NCI-H345 (cell line): ENCODE data around the gene LRRFIP2.
"Not testable (repeated sequence)": the region's sequence is repeated elsewhere in the genome, so short reads cannot be mapped to it uniquely, and the experiment has no call there.

Experiments used
- DNase-seq: peaks from one replicate; lab custom pipeline; 2025; lab: John Stamatoyannopoulos, UW

Gene LRRFIP2

GRCh38 chr3:37058117-37058516 lies 116.3 kb downstream of the LRRFIP2 start:
- no peak for DNase-seq

- DNase-seq = no peak
Measured at GRCh38 chr3:37056826-37057225, 117.6 kb downstream of the LRRFIP2 start.

- DNase-seq = not testable (repeated sequence)
Measured at GRCh38 chr3:37055077-37055476, 119.3 kb downstream of the LRRFIP2 start.

- no peak for DNase-seq
Measured at GRCh38 chr3:37054370-37054769, 120.0 kb downstream of the LRRFIP2 start.

DNA sequence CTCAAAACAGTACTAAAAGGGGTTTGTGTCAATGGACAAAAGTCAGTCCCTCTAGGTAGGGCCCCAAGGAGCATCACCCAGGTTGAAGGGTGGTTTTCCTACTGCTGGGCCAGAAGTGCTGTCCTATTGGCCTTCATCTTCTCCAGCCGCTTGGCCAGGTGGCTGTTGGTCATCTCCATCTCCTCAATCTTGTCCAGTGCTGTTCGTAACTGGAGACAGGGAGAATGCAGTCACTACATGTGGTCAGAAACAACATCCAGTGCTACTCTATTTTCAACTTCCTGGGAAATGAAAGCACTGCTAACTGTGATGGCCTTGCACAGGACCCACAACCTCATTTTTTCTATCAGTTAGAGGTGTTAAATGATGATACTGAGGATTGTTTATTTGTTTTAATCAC lies 120.6 kb downstream of the LRRFIP2 start:
- no peak for DNase-seq

GRCh38 chr3:37053337-37053736 lies 121.0 kb downstream of the LRRFIP2 start:
- no peak for DNase-seq

DNA sequence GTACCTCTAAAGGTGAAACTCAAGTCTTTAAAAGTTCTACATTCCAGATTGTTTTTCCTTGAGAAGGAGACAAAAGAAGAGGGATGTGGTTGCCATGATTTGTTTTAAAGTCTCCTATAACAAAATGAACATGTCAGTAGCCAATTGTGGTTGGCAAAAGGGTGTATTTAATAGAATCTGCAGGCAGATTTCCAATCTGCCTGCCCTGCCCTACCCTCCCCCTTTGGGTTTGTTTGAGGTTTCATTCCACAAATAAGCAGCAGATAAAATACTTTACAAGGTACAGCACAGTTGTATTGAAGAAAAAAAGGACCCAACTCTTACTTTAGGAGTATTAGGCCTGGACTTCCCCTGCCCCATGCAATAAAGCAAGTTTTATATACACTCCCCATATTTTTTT lies 121.5 kb downstream of the LRRFIP2 start:
- DNase-seq = no peak

DNA sequence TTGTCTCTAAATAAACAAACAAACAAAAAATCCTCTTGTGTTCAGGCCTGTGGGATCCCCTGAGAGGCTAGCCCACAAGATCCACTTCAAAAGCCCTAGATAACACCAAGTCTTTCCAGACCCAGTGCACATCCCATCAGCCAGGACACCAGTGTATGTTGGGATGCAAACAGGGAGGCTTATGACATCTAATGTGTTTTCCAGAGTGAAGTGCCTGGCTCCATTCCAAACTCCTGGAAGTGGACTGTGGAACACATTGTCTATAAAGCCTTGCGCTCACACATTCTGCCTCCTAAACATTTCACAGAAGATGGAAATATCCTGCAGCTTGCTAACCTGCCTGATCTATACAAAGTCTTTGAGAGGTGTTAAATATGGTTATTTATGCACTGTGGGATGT lies 124.1 kb downstream of the LRRFIP2 start:
- peak; percentile 73 for DNase-seq

GRCh38 chr3:37042712-37043111 lies 131.7 kb downstream of the LRRFIP2 start:
- not testable (repeated sequence) for DNase-seq

DNA sequence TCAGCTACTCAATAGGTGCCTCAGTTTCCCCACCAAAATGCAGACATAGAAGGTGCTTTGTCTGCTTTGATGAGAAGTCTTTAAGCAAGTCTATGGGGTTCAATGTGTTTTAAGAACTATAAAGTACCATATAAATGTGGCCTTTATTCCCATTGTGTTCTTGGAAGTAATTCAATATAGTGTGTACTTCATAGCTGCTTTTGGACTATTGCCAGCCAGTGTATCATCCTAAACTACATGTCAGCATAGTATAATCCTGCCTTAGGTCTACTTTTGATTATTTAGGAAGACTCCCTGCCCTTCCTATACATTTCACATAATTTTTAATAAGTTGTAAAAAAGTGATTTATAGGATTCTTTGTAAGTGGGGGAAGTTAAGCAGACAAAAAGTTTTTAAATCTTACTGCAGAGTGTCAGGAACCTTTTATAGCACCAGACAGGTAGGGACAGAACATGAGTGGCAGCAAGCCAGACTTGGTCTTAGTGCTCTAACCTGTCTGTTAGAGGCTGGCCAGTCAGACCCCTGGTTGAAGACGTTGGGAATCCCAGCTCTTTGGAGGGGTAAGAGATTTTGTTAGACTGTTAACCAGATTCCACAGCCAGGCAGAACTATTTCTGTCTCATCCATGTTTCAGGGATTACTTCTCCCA lies 132.7 kb downstream of the LRRFIP2 start:
- DNase-seq = peak; percentile 2

DNA sequence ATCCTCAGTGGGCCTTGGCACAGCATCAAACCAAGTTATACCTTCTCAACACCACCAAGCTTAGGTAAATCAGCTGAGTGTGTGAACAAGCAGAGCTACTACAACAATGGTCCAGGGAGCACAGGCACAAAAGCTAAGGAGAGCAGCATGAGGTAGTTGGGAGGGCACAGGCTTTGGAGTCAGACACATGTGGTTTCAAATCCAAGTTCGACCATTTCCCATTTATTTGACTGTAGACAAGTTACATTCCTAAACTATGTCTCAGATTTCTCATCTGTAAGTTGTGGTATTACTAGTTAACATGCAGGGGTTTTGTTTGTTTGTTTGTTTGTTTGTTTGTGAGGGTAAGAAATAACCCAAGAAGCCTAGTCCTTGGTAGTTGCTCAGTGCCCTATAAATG lies 134.2 kb downstream of the LRRFIP2 start:
- DNase-seq = no peak

DNA sequence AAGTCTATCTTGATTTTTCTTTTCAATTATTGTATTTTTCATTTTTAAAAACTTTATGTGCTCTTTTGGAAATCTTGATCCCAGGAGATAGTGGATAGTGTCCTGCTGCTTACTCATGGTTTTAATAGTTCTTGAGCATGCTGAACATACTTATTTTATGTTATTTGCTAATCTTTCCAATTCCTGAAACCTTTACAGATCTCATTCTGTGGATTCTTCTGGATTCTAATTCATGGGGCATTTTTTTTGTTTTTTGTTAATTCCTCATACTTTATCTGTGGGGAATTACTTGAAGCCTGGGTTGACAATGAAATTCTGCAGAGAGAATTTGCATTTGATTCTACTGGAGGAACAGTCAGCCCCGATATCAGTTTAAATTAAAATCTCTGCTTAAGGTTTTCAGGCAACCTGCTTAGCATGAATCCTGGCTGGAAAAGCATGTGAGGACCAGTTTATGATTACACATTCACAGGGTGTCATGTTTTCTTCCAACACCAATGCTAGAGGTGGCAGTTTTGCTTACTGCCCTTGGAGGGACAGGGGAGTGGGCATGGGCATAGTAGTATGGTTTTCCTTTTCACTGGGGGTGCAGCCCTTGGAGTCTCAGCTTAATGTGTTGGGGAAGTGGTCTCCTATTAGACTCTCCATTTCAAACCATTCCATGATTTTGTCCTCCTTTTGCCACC lies 135.1 kb downstream of the LRRFIP2 start:
- no peak for DNase-seq

- DNase-seq = no peak
Measured at GRCh38 chr3:37037352-37037751, 137.0 kb downstream of the LRRFIP2 start.

GRCh38 chr3:37032961-37033360 lies 141.4 kb downstream of the LRRFIP2 start:
- DNase-seq = no peak

- DNase-seq = no peak
Measured at GRCh38 chr3:37031096-37031682, 143.2 kb downstream of the LRRFIP2 start.

DNA sequence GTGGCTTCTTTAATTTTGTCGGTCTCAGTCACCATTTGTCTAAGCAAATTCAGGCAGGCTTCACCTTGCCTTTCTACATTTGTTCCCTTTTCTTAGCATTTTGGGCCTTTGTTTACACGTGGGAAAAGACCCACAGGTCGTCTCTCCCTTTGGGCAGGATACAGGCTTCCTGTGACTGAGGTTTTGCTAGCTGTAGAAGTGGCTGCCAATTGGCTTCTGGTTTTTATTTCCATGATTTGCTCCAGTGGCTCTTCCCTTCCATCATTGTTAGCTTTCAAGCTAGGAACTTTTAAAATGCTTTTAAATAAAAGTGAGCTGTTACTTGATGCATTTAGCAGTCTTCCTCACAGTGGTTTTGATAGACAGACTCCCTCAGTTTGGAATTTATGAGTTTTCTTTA lies 143.8 kb downstream of the LRRFIP2 start:
- DNase-seq = no peak

- no peak for DNase-seq
Measured at GRCh38 chr3:37029516-37030163, 144.7 kb downstream of the LRRFIP2 start.

DNA sequence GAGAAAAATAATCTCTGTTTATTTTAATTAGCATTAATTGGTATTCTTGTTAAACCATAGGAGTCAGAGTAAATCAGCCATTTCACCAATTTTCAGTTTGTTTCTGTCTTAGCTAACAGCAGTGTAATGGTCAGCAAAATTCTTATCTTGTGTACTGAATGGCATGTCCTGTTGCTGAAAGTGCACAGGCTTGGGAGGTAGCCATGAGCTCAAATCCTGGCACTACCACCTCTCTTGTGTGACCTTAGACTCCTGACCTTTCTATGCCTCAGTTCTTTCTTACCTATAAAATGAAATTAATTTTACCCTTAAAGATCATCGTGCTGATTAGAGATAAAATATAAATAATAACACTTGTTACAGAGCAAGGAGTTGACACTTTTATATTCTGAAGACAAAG lies 145.3 kb downstream of the LRRFIP2 start:
- no peak for DNase-seq

- no peak for DNase-seq
Measured at GRCh38 chr3:37028329-37028728, 146.1 kb downstream of the LRRFIP2 start.

DNA sequence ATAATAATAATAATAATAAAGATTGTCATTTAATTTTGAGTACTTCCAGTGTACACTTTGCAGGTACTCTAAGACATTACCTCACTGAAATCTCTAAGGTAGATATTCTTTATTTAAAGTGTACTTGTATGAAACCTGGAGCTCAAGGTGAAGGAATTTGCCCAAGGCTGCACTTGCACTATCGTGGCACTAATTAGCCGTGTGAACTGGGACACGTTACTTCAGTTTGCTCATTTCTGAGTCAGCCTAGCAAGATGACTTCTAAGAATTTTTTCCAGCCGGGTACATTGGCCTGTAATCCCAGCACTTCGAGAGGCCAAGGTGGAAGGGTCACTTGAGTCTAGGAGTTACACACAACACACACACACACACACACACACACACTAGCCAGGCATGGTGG lies 147.5 kb downstream of the LRRFIP2 start:
- DNase-seq = no peak

- DNase-seq = no peak
Measured at GRCh38 chr3:37025561-37026335, 148.6 kb downstream of the LRRFIP2 start.

- no peak for DNase-seq
Measured at GRCh38 chr3:37024820-37025405, 149.5 kb downstream of the LRRFIP2 start.
